Astrocyte of the cerebellum (primary cell): ENCODE measurements around the gene EFCAB12.

Source experiments
- DNase-seq: peaks from one replicate; pipeline ENCODE4 v3.0.0-alpha.2; 2011; ENCODE audit warnings: low read depth
- H3K4me3 ChIP-seq: 2 replicates; pipeline ENCODE4 v1.5.1; 2011; ENCODE audit warnings: mild to moderate bottlenecking, low read depth, low read length, moderate library complexity
- in situ Hi-C: cut with HindIII; loops from 2 replicates; pipeline ENCODE4 v1.10.0; 2017; ENCODE audit warnings: low sequenced_read_pairs
- TF ChIP-seq, protein P1 (sequence below): IDR thresholded peaks from 2 replicates; pipeline ENCODE4 v1.5.1; 2012; ENCODE audit warnings: low read length, low read depth, moderate library complexity, mild to moderate bottlenecking; ENCODE audit errors: missing control alignments

Gene EFCAB12

DNA sequence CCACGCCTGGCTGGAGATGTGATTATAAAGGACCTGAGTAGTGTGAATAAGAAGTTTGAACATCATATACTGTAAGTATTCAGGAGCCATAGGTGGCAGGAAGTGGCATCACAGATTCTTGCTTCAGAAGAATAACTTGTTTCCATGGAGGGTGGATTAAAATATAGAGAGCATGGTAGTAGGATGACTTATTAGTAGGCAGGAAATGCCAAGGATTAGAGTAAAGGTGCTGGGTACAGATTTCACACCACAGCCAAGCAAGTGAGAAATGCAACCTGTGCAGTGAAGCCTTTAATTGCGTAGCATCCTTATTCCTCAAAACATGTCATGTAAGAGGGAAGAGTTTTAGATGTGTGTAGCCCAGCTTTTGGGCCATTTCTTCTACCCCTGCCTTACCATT is 42.4 kb upstream of the EFCAB12 start:
- TF ChIP-seq, protein P1, sequence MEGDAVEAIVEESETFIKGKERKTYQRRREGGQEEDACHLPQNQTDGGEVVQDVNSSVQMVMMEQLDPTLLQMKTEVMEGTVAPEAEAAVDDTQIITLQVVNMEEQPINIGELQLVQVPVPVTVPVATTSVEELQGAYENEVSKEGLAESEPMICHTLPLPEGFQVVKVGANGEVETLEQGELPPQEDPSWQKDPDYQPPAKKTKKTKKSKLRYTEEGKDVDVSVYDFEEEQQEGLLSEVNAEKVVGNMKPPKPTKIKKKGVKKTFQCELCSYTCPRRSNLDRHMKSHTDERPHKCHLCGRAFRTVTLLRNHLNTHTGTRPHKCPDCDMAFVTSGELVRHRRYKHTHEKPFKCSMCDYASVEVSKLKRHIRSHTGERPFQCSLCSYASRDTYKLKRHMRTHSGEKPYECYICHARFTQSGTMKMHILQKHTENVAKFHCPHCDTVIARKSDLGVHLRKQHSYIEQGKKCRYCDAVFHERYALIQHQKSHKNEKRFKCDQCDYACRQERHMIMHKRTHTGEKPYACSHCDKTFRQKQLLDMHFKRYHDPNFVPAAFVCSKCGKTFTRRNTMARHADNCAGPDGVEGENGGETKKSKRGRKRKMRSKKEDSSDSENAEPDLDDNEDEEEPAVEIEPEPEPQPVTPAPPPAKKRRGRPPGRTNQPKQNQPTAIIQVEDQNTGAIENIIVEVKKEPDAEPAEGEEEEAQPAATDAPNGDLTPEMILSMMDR, result no peak
- no peak for DNase-seq
- no peak overlapping the region for H3K4me3 ChIP-seq
- in situ Hi-C loops, result no loop called here

DNA sequence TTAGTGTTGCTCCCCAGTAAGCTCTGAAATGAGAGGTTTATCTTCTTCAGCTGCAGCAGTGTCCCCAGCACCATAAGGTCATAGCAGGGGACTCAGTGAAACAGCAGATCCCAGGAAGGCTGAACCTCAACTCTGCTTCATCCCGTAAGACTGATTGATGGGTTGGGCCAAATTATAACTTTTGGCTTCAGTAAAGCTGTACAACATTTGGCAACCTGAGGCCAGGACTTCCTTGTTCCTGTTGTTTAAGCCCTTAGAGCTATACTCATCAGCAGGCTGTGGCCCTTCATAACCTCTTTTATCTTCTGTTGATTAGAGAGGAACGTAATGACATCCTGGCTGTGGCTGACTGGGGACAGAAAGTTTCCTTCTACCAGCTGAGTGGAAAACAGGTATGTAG is 40.6 kb upstream of the EFCAB12 start:
- TF ChIP-seq, protein P1, result no peak
- H3K4me3 ChIP-seq, result no peak overlapping the region
- in situ Hi-C loops, result no loop called here
- no peak for DNase-seq

DNA sequence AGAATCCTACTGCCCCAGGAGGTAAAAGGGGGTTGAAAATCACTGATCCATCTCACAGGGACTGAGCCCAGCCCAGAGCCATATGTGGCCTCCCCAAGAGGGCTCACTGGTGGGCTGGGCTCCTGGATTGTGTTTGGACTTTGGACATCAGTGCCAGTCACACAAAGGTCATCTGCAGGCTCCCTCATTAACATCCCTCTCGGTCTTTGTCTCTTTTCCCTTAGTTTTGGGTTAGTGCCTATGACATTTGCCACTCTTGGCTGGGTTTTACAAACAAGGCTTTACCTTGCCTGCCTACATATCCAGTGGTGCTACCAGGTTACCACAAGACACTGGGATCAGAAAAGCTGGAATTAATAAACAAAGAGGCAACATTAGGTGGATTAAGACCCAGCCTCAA is 39.5 kb upstream of the EFCAB12 start:
- in situ Hi-C loops, result no loop called here
- no peak for DNase-seq
- TF ChIP-seq, protein P1, result no peak

DNA sequence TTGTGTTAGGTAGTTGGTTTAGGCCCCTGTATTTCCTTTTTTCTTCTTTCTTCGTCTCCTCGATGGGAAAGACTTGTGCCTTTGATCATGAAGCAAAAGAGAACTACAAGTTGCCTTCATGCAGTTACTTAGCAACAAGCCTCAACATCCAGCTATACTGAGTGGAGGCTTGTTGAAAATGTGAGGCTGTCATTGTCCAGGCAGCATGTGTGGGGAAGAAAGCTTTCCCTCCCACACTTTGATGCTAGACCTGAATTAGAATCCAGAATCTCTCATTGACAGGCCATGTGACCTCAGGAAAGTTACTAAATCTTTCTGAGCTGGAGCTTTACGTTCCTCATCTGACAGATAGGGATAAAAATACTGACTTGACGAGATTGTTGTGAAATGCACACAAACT is 35.3 kb upstream of the EFCAB12 start:
- in situ Hi-C loops, result no loop called here
- H3K4me3 ChIP-seq, result no peak overlapping the region
- DNase-seq, result no peak
- TF ChIP-seq, protein P1, result no peak

More for the DNA sequence above, 39.5 kb upstream of the EFCAB12 start:
- H3K4me3 ChIP-seq, result no peak overlapping the region

DNA sequence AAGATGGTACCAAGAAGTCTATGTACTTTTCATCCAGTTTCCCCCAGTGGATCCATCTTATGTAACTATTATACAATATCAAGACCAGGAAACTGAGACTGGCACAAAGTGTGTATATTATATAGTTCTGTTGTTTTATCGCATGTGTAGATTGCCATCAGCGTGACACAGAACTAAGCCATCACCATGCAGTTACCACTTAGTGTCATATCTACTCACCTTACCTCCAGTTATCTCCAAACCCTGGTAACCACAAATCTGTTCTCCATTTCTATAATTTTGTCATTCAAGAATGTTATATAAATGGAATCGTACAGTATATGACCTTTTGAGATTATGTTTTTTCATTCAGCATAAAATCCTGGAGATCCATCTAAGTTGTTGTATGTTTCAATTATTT is 34.7 kb upstream of the EFCAB12 start:
- H3K4me3 ChIP-seq, result no peak overlapping the region
- TF ChIP-seq, protein P1, result no peak
- no peak for DNase-seq
- in situ Hi-C loops, result no loop called here

DNA sequence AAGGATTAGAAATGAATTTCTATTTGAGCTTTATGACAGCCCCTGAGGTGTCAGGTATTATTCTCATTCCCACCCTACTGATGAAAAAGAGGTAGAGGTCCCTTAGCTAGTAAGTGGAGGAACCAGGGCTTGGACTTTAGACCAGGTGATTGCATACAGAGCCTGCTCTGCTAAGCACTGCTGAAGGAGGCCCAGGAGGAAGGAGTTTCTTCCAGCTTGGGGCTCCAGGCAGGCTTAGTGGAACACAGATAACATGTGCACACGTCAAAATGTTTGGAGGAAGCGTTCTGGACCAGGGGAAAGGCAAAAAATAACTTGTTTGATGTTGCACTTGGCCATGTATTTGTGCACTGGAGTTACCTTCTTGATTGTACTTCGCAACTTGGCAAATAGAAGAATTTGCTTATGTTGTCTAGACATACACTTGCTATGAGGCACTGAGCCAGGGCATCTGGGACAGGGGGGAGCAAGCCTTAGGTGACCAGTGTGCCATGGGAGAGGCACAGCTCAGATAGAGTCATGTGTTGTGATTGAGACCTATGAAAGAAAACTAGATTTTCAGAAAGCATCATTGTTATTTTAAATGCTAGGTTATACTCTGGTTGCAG is 34.0 kb upstream of the EFCAB12 start:
- in situ Hi-C loops, result no loop called here
- H3K4me3 ChIP-seq, result no peak overlapping the region
- TF ChIP-seq, protein P1, result no peak
- no peak for DNase-seq
